Mononuclear cell (primary cell): ENCODE measurements around the gene ZNF544. TPM values are rescaled to one million over a fixed set of nuclear protein-coding genes. Genes with fewer than 3 reads are reported as not detected.
"Not testable (repeated sequence)": the region's sequence is repeated elsewhere in the genome, so short reads cannot be mapped to it uniquely, and the experiment has no call there.

Experiments used
- H3K27me3 ChIP-seq: 2 replicates; pipeline ENCODE4 v1.6.0; 2011; ENCODE audit warnings: low read length, control low read depth; ENCODE audit not compliant: insufficient read depth
- H3K4me1 ChIP-seq: 2 replicates; pipeline ENCODE4 v1.5.1; 2011; ENCODE audit warnings: mild to moderate bottlenecking, low read length, control low read depth; ENCODE audit not compliant: insufficient read depth
- H3K4me3 ChIP-seq: 2 replicates; pipeline ENCODE4 v1.5.1; 2011; ENCODE audit warnings: mild to moderate bottlenecking, low read length, moderate library complexity
- H3K9me3 ChIP-seq: 2 replicates; pipeline ENCODE4 v1.5.1; 2011; ENCODE audit warnings: low read depth, mild to moderate bottlenecking, control low read depth, low read length
- total RNA-seq: library from RNA; depleted of rRNA; stranded (reverse); fragments of >200 nt; gene quantifications from one replicate; pipeline ENCODE4 v1.2.3, GENCODE V29; 2012

ZNF544 gene
- total RNA-seq, 1 donor = 7.2 TPM

DNA sequence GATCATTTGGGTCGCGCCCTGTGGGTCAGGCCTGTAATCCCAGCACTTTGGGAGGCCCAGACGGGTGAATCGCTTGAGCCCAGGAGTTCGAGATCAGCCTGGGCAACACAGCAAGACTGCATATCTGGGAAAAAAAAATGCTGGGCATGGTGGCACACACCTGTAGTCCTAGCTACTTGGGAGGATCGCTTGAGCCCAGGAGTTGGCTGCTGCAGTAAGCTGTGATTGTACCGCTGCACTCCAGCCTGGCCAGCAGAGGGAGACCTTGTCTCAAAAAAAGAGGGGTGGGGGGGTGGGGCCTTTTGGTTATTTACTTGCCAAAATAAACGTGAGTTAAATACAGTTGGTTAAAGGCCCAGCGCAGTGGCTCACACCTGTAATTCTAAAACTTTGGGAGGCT lies 9.8 kb upstream of the ZNF544 start:
- no peak overlapping the region for H3K4me3 ChIP-seq
- H3K4me1 ChIP-seq = no peaks in the 10 kb centered on the region
- H3K9me3 ChIP-seq = peaks cover 31% of the 10 kb centered on the region
- no peaks in the 10 kb centered on the region for H3K27me3 ChIP-seq

DNA sequence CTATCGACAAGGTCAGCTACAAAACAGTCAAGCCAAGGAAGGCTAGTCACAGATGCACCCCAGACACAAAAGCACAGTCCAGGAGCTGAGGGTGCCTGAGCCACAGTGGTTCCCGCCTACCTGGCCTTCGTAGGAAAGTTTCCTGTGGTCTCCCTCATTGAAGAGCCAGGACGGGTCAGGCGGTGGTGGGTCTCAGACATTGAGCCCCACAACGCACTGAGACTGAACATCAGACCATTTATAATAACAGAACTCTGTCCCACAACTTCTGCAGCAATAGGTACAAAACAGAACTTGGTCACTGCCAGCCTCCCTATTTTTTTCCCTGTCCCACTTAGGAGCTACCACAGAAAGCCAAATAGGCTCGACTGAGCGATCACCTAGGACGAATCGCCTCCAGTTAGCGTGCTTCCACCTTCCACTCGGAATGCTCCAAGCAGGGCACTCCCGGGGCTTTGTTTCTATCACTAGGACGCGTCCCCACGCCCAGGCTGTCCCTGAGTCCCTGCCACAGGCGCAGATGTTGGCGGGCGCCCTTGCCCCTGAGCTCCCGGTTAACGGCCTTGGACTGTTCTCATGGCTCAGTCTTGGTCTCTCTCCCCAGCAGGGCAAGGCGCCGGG lies 640 bp upstream of the ZNF544 start:
- H3K4me3 ChIP-seq = peak overlapping the region; percentile 71
- no peaks in the 10 kb centered on the region for H3K27me3 ChIP-seq
- H3K4me1 ChIP-seq = peaks cover 18% of the 10 kb centered on the region
- peaks cover 6% of the 10 kb centered on the region for H3K9me3 ChIP-seq

GRCh38 chr19:58229255-58229639 lies 533 bp downstream of the ZNF544 start:
- peaks cover 6% of the 10 kb centered on the region for H3K9me3 ChIP-seq
- H3K4me1 ChIP-seq = peaks cover 18% of the 10 kb centered on the region
- H3K4me3 ChIP-seq = peak overlapping the region; percentile 71
- no peaks in the 10 kb centered on the region for H3K27me3 ChIP-seq

DNA sequence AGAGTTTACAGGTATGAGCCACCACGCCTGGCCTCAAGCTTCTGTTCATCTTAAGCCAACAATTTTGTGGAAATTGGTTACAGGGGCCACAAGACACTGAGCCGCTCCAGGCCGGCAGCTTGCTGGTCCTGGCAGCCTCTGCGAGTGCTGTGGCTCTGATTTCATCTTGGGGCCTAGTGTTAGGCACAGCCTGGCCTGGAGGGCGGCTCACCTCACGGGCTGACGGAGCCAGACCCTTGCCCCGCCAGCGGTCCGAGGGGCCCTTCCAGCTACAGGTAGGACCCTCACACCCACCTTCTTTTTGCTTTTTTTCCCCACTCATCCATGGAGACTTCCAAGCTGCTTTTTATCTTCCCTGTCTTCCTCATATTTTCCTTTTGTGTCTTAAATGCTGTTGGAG lies 8.6 kb downstream of the ZNF544 start:
- Histone ChIP-seq H3K4me3 (no peak overlapping the region), H3K9me3 (peaks cover 9% of the 10 kb centered on the region), H3K27me3 (no peaks in the 10 kb centered on the region), H3K4me1 (no peaks in the 10 kb centered on the region)

DNA sequence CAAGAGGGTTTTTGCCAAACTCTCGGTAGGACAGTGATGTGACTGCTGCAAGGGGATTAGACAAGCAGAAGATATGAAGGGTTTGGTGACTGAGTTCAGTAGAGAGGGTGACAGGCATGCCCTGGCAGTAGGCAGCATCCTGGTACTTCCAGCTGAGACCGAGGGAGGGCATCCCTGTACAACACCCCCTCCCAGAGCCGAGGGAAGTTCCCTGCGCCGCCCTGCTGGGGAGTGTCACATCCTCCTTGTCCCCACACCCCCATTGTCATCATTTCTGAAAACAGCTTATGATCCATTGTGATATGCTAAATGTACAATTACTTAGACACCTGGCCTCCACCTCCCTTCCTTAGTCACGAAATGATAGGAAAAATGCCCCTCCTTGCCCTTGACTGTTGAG lies 14.6 kb downstream of the ZNF544 start:
- no peaks in the 10 kb centered on the region for H3K27me3 ChIP-seq
- H3K4me3 ChIP-seq = no peak overlapping the region
- H3K4me1 ChIP-seq = no peaks in the 10 kb centered on the region
- H3K9me3 ChIP-seq = peaks cover 2% of the 10 kb centered on the region

- Histone ChIP-seq H3K27me3 (no peaks in the 10 kb centered on the region), H3K4me1 (no peaks in the 10 kb centered on the region), H3K9me3 (peaks cover 51% of the 10 kb centered on the region), H3K4me3 (no peak overlapping the region)
Measured at GRCh38 chr19:58248886-58249285, 20.2 kb downstream of the ZNF544 start.

DNA sequence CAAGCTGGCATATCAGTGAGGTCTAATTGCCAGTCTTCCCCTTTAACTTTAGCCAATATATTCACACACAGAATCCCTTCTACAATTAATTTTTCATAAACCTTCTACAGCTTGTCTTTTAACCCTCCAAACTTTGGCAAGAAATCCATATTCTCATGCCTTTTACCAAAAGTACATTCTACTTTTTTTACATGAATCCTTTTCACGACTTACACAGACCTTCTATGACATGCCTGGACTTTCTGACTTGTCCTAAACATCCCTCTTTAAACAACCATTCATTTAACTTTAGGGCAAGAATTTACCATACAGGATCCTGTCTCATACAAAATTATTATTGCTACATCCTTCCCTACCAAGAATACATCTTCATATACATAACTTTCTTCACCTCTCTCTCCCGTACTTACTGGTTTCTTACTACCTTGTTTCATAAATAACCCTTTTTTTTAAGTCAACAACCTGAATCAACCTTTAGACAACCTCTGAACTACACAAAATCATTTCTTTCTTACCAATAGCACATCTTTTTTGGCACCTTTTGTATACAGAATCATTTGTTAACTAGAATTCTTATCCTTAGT lies 23.5 kb downstream of the ZNF544 start:
- H3K27me3 ChIP-seq = no peaks in the 10 kb centered on the region
- peaks cover 71% of the 10 kb centered on the region for H3K9me3 ChIP-seq
- H3K4me1 ChIP-seq = no peaks in the 10 kb centered on the region
- H3K4me3 ChIP-seq = no peak overlapping the region

- H3K4me1 ChIP-seq, H3K4me3 ChIP-seq, H3K27me3 ChIP-seq: not testable (repeated sequence)
- H3K9me3 ChIP-seq = peaks cover 83% of the 10 kb centered on the region
Measured at GRCh38 chr19:58258259-58258658, 29.5 kb downstream of the ZNF544 start.

DNA sequence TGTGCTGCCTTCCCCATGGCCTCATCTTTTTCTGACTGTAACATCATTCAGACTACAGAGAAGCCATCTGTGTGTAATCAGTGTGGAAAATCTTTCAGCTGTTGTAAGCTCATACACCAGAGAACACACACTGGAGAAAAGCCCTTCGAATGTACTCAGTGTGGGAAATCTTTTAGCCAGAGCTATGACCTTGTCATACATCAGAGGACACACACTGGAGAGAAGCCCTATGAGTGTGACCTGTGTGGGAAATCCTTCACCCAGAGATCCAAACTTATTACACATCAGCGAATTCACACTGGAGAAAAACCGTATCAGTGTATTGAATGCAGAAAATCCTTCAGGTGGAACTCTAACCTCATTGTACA lies 32.9 kb downstream of the ZNF544 start:
- H3K27me3 ChIP-seq = no peaks in the 10 kb centered on the region
- no peak overlapping the region for H3K4me3 ChIP-seq
- H3K9me3 ChIP-seq = peaks cover 83% of the 10 kb centered on the region
- no peaks in the 10 kb centered on the region for H3K4me1 ChIP-seq

- Histone ChIP-seq H3K27me3 (no peaks in the 10 kb centered on the region), H3K4me3 (no peak overlapping the region), H3K9me3 (peaks cover 87% of the 10 kb centered on the region), H3K4me1 (no peaks in the 10 kb centered on the region)
Measured at GRCh38 chr19:58261968-58262921, 33.5 kb downstream of the ZNF544 start.

GRCh38 chr19:58262922-58263296 lies 34.2 kb downstream of the ZNF544 start:
- Histone ChIP-seq H3K27me3 (no peaks in the 10 kb centered on the region), H3K4me3 (no peak overlapping the region), H3K4me1 (no peaks in the 10 kb centered on the region), H3K9me3 (peaks cover 81% of the 10 kb centered on the region)

DNA sequence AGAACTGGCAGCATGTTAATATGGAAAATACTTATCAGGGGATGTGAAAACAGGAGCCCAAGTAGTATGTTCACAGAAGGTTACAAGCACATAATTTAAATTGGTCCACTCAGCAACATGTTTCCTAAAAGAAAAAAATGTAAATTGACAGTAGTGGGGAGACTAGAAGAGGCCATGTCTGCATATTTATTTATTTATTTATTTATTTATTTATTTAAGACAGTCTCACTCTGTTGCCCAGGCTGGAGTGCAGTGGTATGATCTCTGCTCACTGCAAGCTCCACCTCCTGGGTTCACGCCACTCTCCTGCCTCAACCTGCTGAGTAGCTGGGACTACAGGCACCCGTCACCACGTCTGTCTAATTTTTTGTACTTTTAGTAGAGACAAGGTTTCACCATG lies 36.4 kb downstream of the ZNF544 start:
- no peak overlapping the region for H3K4me3 ChIP-seq
- H3K9me3 ChIP-seq = peaks cover 72% of the 10 kb centered on the region

DNA sequence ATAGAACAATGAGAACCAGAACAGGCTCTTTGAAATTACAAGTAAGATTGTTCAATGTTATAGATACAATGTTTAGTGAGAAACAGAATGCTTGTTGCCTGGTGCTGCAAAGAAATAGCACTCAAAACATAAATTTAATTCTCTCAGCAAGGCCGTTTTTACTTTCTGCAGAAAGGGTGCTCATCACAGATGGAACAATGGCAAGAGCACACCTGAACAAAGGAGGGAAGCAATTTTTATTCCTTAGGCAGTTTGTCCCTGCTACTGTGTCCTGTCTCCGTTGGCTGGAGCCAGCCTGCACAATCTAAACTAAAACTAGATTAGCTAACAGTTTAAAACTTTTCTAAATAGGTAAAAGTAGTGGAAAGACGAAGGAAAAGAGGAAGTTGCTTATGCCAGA lies 39.6 kb downstream of the ZNF544 start:
- Histone ChIP-seq H3K27me3 (no peaks in the 10 kb centered on the region), H3K9me3 (peaks cover 40% of the 10 kb centered on the region), H3K4me3 (no peak overlapping the region), H3K4me1 (no peaks in the 10 kb centered on the region)

More for the DNA sequence above, 36.4 kb downstream of the ZNF544 start:
- Histone ChIP-seq H3K27me3 (no peaks in the 10 kb centered on the region), H3K4me1 (no peaks in the 10 kb centered on the region)

- Histone ChIP-seq H3K4me1 (peaks cover 16% of the 10 kb centered on the region), H3K4me3 (no peak overlapping the region), H3K27me3 (no peaks in the 10 kb centered on the region), H3K9me3 (peaks cover 3% of the 10 kb centered on the region)
Measured at GRCh38 chr19:58274771-58275201, 46.1 kb downstream of the ZNF544 start.

DNA sequence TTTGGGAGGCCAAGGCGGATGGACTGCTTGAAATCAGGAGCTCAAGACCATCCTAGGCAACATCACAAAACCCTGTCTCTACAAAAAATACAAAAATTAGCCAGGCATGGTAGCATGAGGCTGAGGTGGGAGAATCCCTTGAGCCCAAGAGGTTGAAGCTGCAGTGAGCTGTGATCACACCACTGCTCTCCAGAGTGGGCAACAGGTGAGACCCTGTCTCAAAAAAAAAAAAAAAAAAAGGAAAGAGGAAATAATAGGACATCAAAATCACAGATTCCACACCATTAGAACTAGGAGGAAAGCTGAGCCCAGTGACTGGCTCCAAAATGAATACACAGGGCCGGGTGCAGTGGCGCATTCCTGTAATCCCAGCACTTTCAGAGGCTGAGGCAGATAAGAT lies 46.9 kb downstream of the ZNF544 start:
- no peak overlapping the region for H3K4me3 ChIP-seq
- no peaks in the 10 kb centered on the region for H3K9me3 ChIP-seq

More for the DNA sequence above, 46.9 kb downstream of the ZNF544 start:
- Histone ChIP-seq H3K27me3 (no peaks in the 10 kb centered on the region), H3K4me1 (peaks cover 20% of the 10 kb centered on the region)
